Cardiac ventricle fibroblast (primary cell): Measurements from ENCODE around the gene ETS1. TPM values are rescaled to one million over a fixed set of nuclear protein-coding genes. Genes with fewer than 3 reads are reported as not detected.

Source experiments
- total RNA-seq: library from RNA; depleted of rRNA; stranded (reverse); fragments of >200 nt; gene quantifications from 2 replicates; pipeline ENCODE4 v1.2.3, GENCODE V29; 2015

The ETS1 gene, protein sequence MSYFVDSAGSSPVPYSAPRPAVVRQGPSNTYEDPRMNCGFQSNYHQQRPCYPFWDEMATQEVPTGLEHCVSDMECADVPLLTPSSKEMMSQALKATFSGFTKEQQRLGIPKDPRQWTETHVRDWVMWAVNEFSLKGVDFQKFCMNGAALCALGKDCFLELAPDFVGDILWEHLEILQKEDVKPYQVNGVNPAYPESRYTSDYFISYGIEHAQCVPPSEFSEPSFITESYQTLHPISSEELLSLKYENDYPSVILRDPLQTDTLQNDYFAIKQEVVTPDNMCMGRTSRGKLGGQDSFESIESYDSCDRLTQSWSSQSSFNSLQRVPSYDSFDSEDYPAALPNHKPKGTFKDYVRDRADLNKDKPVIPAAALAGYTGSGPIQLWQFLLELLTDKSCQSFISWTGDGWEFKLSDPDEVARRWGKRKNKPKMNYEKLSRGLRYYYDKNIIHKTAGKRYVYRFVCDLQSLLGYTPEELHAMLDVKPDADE
- total RNA-seq = 38.9 and 42.8 TPM in 2 replicates

GRCh38 chr11:128587415-128587814, at the start of gene ETS1:
TSS of gene ETS1 (minus strand) at chr11:128587558. CDS start at chr11:128573130, 14,428 bp downstream.

Other genes with a start within 250 kb of the ETS1 start
- 10.1 and 13.2 TPM in 2 replicates for gene FLI1, start 106.5 kb upstream of the ETS1 start, total RNA-seq